ENCODE data around the gene ABHD8.
"Not testable (repeated sequence)": the region's sequence is repeated elsewhere in the genome, so short reads cannot be mapped to it uniquely, and the experiment has no call there.

The ABHD8 gene

DNA sequence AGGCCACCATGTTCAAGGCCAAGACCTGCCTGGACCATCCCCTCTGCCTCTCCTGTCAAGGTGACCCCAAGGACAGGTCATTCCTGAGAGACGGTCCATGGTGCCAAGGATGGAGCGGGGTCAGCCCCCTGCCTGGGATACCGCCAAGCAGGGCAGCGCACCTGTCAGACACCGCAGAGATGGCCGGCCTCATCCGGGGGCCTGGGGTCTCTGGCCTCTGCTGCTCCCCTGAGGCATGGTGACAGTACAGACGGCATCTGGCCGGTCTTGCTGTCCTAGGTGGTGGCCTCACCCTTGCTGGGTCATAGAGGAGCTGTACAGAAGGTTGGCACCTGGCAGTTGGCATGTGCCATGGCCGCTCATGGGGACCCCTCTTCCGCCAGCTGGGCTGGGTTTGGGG lies 17.2 kb upstream of the ABHD8 start:
- DNase-seq, result no peak

DNA sequence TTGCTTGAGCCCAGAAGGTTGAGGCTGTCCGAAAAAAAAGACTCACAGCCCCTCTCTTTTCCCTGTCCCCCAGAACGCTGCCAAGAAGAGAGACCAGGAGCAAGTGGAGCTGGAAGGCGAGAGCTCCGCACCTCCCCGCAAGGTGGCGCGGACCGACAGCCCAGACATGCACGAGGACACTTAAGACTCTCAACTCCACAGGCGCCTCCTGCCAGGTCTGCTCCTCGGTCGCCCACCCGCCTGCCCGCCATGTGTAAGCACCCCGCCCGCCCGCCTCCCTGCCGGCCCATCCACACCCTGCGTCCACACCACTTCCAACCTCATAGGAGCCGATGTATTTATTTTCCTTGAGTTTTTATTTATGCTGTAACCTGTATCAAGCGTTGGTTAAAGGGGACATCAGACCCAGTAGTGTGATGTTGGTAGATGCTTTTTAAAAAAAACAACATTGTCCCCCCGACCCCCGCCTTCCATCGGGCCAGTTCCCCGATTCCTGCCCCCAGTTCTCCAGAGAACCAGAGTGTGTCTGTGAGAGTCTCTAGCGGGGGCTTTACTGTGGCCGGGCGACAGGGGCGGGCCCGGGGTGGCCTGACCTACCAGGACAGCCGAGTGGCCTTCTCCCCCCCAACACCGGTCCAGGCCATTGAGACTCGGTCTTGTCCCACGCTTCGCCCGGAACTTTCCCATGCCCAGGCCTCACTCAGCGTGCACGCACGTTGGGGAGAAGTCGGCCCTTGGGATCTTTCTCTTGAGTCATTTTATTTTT lies 16.4 kb upstream of the ABHD8 start:
- DNase-seq, result no peak

DNA sequence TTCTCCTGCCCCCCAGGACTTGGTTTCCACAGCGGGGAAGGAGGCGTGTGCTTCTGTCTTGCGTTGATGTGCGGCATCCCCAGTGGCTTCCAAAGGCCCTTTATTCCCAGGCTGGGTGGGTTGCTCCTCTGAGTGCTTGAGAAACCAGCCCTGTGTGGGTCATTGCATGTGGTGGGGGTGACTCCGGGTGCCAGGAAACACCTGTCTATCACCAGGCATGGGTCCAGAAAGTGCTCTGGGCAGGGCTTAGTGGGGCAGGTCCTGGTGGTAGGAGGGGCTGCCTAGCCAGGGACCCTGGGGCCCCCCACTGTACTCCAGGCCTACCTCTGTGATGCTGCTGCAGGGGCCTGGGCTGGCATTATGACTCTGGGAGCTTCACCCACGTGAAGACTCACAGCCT lies 15.7 kb upstream of the ABHD8 start:
- no peak for DNase-seq

DNA sequence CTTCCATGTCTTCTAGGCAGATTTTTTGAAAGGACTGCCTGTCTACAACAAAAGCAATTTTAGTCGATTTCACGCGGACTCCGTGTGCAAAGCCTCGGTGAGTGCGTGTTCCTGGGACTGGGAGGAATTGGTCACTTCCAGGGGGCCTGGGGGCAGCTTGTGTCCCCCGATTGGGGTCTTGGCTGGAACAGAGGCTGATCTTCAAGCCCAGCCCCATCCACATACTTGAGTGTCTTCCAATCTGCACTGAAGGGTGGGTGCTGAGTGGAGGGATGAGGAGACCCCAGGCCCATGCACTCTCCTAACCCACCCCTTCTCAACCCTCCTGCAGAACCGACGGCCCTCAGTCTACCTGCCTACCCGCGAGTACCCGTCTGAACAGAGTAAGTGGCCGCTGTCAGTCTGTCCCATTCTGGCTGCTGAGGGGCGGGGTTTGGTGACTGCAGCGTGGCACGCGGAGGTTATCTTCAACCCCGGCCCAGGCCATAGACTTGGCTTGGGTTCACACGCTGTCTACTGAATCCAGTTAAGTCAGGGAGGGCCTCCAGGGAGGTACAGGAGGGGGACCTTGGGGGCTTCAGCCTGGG lies 10.9 kb upstream of the ABHD8 start:
- no peak for DNase-seq

DNA sequence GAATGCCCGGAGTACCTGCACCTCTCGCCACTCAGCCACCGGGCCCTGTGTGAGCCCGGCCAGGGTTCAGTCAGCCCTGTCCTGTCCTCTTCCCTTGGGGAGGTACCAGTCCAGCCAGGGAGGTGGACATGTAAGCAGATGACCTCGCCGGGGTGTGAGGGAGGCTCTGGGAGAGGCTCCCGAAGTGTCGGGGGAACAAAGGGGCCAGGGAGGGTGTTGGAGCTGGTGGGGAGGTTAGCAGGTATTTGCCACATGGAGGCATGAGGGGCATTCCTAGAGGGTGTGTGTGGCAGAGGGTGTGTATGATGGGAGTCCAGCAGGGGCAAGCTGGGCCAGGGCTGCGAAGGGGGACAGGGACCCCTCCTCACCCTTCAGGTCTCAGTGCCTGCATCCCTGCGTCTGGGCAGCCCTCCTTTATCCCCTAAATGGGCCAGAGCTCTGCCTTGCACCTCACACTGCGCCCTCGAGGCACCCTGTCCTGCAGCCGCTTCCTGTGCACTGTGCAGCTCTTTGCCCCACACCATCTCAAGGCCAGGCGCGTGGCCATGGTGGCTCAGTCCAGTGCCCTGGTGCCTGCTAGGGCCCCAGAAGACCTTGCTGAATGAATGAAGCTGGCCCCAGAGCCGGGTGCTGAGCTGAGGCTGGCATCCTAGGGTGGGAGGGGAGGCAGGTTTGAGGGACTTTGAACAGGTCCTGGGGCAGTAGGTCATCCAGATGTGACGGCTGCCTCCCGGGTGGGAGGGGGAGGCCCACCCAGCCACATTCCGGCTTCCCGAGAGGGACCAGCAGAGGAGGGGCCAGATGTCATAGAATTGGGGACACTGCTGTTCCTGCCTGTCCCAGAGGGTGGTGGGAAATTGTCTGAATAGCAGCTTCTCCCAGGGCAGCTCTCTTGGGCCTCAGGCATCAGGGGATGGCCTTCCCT lies 9.2 kb upstream of the ABHD8 start:
- no peak for DNase-seq

DNA sequence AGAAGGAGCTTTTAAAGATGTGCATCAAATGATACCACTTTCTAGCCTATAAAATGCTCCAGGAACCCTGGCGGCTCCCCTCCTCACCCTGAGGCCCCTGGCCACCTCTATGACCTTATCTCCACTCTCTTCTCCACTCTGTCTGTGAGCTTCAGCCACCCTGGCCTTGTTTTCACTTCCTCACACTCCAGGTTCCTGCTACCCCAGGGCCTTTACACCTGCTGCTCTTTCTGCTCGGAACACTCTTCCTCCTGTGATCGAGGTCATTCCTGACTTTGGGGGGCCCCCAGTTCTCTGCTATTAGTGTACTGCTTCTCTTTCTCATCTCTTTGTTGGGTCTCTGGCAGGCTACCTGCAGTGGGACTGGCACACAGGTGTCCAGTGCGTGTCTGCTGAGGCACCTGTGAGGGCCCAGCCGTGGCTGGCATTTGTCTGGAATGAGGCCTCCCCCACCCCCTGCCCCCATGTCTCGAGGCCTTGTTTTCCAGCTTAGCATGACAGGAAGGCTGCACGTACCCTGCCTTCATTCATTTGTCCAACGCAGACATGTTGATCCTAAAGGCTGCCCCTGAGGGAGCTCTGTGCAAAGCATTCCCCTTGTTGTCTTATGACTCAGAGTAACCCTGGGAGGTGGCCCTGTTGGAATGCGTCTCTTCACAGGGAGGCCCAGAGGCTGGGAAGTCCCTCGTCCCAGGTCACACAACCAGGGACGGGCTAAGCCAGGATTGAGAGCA lies 8.4 kb upstream of the ABHD8 start:
- DNase-seq, result no peak

DNA sequence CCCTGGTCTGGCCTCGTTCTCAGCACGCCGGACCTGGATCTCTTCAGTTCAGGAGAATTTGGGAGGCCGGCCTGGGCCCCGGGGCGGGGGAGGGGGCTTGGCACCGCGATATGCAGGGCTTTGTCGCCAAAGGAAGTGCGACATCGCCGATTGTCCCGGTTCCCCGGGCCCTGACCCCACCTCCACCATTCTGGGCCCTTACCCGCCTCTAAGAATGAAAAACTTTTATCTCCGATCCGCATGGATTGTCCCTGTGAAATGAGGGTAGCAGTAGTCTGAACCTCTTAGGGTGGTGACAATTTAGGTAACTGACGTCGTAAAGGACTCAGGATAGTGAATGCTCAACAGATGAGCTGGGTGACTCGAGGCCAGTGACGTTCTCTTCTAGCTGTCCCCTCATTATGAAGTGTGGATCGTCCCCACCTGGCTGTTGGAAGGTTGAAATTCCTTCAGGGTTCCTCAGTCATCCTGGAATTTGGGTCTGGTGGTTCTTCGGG lies 6.8 kb upstream of the ABHD8 start:
- DNase-seq, result no peak

DNA sequence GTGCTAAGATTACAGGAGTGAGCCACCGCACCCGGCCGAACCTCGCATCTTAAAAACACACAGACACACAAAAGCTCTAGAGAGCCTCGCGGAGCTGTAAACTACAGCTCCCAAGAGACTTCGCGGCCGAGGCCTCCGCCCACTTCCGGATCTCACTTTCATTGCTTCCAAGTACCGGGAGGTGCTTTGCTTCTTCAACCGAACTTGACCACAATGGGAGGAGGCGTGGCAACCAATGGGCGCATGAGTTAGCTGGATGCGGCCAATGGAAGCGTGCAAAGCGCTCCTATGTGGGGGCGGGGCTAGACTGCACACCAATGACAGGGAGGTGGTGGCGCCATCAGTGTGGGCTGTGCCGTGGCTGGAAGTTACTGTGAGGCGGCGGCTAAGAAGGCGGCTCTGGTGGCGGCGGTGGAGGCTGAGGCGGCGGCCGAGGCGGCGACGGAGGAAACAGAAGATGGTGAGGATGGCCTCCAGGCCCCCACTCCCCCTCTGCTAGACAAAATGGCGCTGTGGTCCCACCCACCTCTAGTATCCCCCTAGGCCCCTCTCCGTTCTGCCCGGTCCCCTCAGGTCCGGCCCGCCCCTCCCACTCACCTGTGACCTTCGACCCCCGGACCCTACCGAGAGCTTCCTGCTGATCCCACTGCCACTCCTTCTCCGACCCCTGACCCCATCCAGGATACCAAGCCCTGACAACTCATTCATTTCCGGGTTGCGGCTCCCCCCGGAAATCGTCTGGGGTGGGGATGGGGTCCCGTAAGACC lies 6.2 kb upstream of the ABHD8 start, which contains the start of gene DDA1:
Gene DDA1, plus strand, starts transcription at position 366 of the 767 bp plus-strand sequence. Its CDS starts 92 bp downstream, at position 458.
- peak; percentile 97 for DNase-seq

DNA sequence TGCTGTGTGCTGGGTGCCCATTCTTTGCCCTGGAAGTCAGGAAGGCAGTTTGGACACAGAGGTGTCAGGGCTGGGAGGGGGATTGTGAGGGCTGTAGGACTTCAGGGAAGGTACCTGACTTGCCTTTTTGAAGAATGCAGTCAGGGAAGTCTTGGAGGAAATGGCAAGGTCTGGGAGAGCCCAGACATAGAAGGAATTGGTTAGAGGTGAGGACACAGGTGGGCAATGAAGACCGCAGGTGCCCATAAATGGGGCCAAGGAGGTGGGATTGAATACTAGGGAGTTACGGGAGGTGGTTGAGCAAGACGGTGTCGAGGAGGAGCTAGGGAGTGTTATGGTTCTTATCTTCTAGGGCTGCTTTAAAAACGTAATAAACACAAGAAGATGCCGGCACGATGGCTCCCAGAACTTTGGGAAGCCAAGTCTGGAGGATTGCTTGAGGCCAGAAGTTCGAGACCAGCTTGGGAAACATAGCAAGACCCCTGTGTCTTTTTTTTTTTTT lies 4.7 kb upstream of the ABHD8 start:
- DNase-seq, result no peak

DNA sequence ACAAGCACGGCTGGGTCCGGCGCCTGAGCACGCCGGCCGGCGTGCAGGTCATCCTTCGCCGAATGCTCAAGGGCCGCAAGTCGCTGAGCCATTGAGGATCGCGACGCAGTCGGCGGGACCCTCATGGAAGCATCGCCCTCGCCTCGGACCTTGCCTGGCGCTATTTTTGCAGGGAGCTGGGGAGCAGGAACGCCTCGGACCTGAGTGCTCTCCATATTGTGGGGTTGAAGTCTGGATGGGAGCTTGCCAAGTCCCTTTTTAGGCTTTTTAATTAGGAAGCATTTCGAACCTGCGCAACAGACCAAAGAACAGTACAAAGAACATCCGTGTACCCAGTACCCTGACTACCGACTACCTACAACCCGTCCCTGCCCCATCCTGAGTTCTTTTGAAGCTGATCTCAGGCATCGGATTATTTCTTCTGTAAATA lies 3.1 kb upstream of the ABHD8 start:
- no peak for DNase-seq

DNA sequence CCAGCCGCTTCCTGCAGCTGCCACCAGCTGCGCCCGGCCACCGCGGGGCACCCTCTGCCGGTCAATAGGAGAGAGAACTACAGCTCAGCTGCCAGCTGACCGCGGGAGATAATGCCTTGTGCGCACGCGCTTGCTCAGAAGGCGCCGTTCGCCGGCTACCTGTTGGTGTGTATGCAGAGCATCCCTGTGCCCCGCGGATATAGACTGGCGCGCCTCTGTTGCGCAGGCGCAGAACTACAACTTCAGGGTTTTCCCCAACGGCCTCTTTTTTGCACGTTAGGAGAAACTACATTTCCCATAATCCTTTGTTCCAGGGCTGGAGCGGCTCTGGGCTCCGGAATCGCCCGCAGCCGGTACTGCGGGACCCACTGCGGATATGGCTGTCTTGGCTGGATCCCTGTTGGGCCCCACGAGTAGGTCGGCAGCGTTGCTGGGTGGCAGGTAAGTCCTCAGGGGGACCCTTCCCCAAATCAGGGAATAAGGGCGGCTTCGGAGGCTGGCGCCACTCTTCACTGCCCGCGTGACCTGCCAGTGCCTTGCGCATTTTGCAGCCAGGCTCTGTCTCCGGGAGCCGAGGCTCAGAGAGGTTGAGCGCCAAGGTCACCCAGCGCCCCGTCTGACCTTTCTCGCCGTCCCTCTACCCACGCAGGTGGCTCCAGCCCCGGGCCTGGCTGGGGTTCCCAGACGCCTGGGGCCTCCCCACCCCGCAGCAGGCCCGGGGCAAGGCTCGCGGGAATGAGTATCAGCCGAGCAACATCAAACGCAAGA lies 2.5 kb upstream of the ABHD8 start, which contains the start of gene MRPL34:
Gene MRPL34, plus strand, starts transcription at position 356 of the 768 bp plus-strand sequence. Its CDS starts 21 bp downstream, at position 377.
- DNase-seq, result peak; percentile 95

DNA sequence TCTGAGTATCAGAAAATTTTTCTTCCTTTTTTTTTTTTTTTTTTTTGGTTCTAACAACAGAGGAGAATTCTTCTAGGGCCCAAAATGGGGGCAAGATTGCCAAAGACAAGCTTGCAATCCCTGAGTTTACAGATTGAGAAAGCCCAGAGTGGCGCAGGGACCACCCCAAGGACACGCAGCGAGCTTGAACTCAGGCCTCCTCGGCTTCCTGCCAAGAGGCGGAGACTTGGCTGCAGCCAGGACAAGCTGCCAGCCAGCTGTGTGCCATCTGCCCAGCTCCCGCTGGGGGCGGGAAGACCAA lies 1.9 kb upstream of the ABHD8 start:
- DNase-seq, result no peak

DNA sequence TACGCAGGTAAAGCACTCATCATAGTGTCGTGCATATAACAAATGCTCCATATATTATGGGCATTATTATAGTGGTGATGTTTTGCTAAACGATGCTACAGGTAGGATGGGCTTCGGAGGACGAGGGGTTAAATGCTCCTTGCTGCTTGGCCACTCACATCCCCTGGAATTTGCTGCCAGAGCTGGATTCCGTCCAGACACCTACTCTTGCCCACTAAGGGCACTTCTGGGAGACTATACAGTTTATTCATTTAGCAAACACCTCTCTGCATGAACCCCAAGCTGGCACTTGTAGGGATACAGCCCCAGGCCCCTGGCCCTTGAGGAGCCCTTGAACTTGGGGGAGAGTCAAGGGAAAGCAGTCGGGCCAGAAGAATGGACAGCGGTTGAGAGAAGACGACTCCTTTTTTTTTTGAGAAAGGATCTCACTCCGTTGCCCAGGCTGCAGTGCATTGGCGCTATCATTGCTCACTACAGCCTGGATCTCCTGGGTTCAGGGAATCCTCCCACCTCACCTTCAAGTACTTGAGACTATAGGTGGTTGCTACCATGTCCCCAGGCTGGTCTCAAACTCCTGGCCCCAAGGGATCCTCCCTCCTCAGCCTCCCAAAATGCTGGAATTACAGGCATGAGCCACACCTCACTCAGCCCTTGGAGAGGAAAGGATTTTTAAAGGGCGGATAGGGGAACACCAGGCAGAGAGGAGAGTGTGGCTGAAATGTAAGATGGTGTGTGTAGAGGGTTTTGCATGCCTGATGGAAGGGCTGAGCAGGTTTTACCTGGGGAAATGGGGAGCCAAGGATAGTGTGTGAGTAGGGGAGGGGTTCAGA lies 1.4 kb upstream of the ABHD8 start:
- no peak for DNase-seq

DNA sequence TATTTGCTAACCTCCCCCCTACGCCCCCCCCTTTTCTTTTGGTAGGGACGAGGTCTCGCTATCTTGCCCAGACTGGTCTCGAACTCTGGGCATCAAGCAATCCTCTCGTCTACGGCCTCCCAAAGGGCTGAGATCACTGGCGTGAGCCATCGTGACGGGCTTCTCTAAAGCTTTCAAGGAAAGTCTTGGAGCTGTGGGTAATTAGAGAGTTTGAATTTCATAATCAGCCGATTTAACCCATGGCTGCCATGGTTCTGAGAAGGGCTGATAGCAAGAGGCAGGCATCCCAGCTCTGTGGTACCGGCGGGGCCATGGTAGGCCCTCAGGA lies 679 bp upstream of the ABHD8 start:
- DNase-seq, result no peak

DNA sequence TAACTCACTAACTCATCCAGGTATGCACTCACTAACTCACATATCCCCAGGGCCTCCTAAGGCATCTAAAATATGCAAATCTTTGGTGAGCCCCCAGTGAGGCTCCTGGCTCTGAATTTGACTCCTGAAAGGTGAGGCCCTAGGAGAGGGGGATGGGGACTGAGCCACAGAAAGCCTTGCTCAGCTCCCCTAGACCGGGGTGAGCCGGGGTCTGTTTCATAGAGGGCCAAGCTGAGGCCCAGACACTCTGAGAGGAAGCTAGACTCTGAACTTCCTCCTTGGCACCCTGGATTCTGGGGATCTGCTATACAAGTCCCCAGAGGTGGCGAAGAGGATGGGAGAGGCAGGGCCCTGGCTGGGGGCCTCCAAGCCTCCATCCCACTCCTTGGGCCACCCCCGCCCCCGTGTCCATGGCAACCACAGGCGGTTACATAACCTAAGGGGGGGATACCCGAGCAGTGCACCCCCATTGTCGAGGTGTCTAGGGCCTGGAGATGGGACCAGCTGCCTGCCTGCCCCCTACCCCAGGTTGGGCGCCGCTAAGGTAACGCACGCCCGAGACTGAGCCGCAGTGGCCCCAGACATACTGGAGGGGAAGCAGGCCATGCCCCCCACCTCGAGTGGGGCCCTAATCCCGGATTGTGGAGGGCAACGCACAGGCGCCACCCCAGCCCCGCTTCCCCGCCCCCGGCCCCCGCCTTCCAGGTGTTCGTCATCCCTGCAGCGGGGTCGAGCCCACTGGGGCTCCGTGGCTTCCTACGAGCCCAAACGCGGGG lies 646 bp downstream of the ABHD8 start:
- DNase-seq, result peak; percentile 67

DNA sequence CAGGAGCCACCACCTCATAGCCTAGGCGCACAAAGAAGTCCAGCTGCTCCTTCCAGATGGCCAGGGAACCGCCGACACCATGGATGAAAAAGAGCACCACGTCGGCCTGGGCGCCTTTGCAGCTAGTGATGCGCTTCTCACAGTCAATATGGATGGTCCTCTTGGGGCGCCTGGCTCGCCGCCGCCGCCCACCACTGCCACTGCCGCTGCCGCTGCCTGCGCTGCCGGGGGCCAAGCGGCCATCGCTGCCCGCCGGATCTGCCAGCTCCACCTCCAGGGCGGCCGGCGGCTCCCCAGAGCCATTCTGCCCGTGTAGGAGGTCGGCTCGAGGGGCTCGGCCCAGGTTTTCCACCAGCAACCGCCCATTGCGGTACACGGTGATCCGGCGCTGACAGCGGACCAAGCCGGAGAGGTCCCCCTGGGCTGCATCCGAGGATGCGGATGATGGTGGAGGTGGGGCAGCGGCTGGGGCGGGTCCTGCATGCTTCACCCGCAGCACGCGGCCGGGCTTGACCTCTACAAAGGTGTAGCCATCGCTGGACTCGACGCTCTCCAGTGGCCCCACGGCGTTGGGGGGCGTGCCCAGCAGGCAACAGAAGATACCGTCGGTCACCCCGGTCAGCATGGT lies 2.1 kb downstream of the ABHD8 start:
- no peak for DNase-seq

DNA sequence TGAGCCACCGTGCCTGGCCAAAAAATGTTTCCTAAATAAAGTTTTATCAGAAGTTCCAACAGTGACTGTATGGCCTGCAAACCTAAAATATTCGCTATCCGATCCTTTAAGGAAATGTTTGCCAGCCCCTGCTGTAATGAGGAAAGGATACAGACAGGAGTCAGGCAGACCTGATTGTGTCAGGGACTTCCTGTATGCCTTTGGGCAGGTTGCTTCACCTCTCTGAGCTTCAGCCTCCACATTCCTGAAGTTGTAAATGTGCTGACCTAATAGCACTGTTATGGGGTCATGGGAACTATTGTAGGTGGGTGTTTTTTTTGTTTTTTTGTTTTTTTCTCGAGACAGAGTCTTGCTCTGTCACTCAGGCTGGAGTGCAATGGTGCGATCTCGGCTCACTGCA lies 6.2 kb downstream of the ABHD8 start:
- DNase-seq, result no peak

DNA sequence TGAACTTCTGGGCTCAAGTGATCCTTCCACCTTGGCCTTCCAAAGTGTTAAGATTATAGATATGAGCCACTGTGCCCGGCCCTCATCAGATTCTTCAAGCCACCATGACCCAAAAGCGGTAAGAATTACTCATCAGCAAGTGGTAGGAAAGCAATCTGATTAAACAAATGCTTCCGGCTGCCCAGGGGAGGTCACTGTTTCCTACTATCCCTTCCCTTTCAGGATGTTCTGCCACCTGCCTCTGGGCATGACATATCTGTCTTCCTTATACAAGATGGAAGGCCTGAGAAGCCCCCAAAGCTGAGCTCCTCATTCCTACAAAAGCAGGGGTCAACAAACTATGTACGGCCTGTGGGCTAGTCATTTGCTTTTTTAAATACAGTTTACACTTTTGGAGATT lies 7.0 kb downstream of the ABHD8 start:
- DNase-seq, result no peak

DNA sequence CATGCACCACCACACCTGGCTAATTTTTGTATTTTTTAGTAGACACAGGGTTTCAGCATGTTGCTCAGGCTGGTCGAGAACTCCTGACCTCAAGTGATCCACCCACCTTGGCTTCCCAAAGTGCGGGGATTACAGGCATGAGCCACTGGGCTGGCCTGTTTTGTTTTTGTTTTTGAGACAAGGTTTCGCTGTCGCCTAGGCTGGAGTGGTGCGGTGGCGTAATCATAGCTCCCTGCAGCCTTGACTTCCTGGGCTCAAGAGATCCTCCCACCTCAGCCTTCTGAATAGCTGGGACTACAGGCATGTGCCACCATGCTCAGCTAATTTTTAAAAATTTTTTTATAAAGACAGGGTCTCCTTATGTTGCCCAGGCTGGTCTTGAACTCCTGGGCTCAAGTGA lies 7.7 kb downstream of the ABHD8 start:
- not testable (repeated sequence) for DNase-seq

Data from activated CD8-positive, alpha-beta memory T cell treated with anti-CD3 and anti-CD28 coated beads for 24 hours (primary cell).